ENCODE measurements around the gene GDI2. TPM values are rescaled to one million over a fixed set of nuclear protein-coding genes. Genes with fewer than 3 reads are reported as not detected.
"Not testable (repeated sequence)": the region's sequence is repeated elsewhere in the genome, so short reads cannot be mapped to it uniquely, and the experiment has no call there.

The GDI2 gene
- polyA plus RNA-seq, 1 donor: 336 TPM

GRCh38 chr10:5830629-5831445, 17.6 kb upstream of the GDI2 start:
- no peak for DNase-seq

DNA sequence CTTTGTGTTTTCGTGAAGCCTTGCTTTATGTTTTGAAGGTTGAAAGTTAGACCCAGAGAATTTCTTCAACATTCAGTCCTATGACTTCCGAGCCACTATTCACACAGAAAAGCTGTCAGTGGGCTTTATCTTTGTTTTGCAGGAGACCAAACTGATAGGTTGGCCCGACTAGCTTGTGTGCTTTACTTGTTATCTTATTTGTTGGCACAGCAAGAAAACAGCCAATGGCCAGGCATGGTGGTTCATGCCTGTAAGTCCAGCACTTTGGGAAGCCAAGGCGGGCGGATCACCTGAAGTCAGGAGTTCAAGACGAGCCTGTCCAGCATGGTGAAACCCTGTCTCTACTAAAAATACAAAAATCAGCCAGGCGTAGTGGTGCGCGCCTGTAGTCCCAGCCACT, 16.0 kb upstream of the GDI2 start:
- DNase-seq: no peak

DNA sequence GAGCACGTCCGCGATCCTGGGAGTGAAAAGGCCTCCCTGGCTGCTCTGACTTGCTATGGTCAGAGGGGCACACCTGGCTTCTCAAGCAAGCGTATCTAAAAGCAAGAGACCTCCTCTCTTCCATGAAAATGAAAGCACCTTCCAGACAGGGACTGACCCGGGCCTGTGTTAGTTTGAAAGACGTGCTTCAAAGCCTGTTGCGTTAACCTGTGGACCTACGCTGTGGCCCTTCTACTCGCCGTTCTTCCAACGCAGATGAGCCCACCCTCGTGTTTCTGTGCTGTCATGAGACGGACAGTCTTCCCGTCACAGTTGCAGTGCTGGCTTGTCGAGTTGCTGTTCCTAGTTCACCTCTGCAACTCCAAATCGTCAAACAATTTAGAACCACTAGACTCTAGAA, 15.5 kb upstream of the GDI2 start:
- DNase-seq: no peak

GRCh38 chr10:5827841-5828240, 14.6 kb upstream of the GDI2 start:
- DNase-seq: no peak

GRCh38 chr10:5826511-5826910, 13.3 kb upstream of the GDI2 start:
- not testable (repeated sequence) for DNase-seq

DNA sequence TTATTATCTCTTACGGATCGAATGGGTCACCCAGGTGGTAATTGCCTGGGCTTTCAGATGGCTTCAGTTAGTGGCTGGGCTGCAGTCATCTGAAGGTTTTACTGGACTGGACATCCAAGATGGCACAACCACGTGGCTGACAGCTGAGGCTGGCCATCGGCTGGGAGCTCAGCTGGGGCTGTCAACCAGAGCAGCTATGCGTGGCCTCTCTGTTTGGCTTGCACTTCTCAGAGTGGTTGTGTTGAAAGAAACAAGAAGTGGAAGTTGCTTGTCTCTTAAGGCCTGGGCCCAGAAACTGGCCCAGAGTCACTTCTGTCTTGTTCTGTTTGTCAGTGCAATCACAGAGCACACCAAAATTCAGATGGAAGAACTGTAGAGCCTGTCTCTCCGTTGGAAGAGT, 5.7 kb upstream of the GDI2 start:
- no peak for DNase-seq

GRCh38 chr10:5818048-5818331, 4.8 kb upstream of the GDI2 start:
- no peak for DNase-seq

GRCh38 chr10:5817322-5818047, 4.3 kb upstream of the GDI2 start:
- DNase-seq: no peak

GRCh38 chr10:5816170-5816569, 2.9 kb upstream of the GDI2 start:
- no peak for DNase-seq

GRCh38 chr10:5814110-5815107, 1.2 kb upstream of the GDI2 start:
- DNase-seq: peak; percentile 27

DNA sequence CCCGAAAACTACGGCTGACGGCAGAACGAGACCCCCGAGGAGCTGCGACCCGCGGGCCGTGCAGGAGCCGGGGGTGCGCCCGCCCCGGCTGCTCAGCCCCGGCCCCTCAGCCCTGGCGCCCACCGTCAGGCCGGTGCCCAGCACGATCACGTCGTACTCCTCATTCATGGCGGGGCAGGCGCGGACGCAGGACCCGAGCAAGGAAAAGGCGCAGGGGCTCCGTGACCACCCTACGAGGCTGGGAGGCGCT, 218 bp downstream of the GDI2 start:
- DNase-seq: no peak

GRCh38 chr10:5812283-5813090, 747 bp downstream of the GDI2 start:
- peak; percentile 46 for DNase-seq

GRCh38 chr10:5811387-5811821, 1.8 kb downstream of the GDI2 start:
- peak; percentile 21 for DNase-seq

DNA sequence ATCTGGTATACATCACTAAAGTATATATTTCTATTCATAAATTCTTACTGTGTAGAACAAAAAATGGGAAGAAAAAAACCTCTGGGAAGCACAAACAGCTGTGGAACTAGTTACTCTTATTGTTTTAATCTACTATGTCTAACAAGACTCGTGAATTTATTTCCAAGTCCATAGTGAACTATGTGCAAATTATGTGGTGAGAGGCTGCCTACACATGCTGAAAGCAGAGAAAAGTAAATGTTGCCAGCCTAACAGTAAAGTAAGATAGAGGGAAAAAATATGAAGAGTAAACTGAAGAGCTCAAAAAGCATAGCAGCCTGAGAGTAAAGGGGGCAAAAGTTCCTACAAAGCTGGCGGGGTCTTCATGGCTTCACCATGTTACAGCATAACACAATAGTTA, 3.0 kb downstream of the GDI2 start:
- no peak for DNase-seq

DNA sequence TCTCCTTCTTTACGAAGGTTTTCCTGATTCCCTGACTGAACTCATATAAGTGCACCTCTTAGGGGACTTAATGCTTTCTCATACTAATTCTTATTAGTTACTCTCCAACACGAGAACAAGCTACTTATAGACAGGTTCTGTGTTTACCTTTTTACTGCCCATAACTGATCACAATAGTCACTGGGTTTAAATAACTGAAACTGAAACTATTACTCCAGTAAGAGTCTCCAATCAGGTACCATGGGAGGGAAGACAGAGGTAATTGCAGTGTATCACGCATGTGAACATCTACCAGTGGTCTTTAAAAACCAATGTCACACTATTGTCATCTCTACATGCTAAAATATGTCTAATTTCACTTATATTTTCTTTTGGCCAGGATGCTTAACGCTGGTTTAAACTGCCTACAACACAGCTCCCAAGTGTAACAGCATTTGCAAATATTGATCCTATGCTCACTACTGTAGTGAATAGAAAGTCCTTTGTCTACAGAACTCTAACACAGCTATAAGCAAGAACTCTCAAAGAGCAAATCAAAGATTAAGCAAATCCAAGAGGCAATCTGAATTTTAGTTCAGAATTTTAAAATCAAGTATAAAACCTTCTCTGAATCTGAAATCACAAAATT, 3.6 kb downstream of the GDI2 start:
- no peak for DNase-seq

DNA sequence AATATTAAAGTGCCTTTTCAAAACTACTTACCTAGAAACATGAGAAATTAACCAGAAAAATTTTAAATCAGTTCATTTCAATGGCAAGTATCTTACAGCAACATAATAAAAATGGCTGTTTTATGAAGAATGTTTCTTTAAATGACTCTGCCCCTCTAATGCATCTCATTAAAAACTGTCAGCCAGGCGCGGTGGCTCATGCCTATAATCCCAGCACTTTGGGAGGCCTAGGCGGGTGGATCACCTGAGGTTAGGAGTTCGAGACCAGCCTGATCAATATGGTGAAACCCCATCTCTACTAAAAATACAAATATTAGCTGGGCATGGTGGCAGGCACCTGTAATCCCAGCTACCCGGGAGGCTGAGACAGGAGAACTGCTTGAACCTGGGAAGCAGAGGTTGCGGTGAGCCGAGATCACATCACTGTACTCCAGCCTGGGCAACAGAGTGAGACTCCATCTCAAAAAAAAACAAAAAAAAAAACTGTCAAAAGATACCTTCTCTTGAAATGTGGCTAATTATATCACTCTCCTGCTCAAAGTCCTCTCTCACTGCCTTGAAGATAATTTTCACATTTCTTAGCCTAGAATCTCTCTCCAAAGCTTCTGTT, 4.3 kb downstream of the GDI2 start:
- DNase-seq: not testable (repeated sequence)

DNA sequence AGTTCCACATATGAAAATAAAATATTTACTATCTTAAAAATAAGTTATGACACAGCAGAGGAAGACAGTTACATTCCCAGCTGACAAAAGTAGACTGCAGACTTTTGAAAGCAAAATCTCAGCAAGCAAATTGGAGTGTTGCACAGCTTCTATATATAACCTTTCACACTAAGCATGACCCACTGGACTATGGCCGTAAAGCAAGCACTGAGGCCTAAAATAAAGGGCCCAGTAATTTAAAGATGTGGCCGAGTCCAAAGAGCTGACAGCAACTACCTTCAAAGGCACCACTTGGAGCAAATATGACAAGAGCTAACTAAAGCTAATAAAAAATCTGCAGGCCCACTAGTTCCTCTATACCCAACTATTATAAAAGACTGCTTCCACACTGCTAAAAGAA, 6.5 kb downstream of the GDI2 start:
- DNase-seq: no peak

DNA sequence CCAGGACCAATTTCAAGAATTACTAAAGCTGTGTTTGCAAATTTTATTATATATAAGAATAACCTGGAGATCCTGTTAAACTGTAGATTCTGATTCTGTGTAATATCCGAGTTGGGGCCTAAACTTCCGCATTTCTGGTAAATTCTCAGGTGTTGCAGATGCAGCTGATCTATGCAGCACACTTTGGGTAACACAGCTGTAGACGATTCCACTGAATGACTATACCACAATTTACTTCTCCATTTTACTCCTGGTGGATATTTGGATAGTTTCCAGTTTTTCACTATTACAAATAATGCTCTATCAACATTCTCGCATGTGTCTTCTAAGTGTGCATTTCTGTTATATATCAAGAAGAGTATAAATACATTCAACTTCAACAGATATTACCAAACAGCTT, 7.5 kb downstream of the GDI2 start:
- no peak for DNase-seq

GRCh38 chr10:5805260-5805659, 8.0 kb downstream of the GDI2 start:
- no peak for DNase-seq

- DNase-seq: no peak
Observed at GRCh38 chr10:5804386-5804785, 8.8 kb downstream of the GDI2 start.

DNA sequence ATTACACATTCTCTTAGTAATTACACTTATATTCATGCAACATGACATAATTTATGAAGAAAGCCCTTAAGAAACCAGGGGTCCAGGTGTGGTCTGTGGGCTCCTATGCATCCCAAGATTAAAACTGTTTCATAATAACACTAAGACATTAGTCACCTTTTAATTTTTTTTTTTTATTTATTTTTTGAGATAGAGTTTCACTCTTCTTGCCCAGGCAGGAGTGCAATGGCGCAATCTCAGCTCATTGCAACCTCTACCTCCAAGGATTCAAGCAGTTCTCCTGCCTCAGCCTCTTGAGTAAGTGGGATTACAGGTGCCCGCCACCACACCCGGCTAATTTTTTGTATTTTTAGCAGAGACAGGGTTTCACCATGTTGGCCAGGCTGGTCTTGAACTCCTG, 12.5 kb downstream of the GDI2 start:
- DNase-seq: no peak

Data from left kidney (tissue), 2 donors.